IMR-90 (cell line): ENCODE results near the gene SCGB2A2. TPM values are rescaled to one million over a fixed set of nuclear protein-coding genes. Genes with fewer than 3 reads are reported as not detected.

ENCODE experiments used
- ATAC-seq: fragments of 200-7000 bp; cut with Tn5 transposase; 2 replicates; pipeline ENCODE4 v1.9.1; 2020; ENCODE audit warnings: low read depth, mild to moderate bottlenecking, moderate library complexity
- BruUV-seq: library from RNA; stranded (reverse); fragments of 400-500 nt; replicated peaks from 2 replicates; lab custom pipeline; 2021; lab: Mats Ljungman, UMichigan
- CTCF ChIA-PET: fragments of 300-600 bp; formaldehyde crosslinking; extraction: SDS; loops from one replicate; lab custom pipeline; 2021; ENCODE audit warnings: antibody characterized with exemption; lab: Yijun Ruan, JAX
- POLR2A ChIA-PET: fragments of 300-600 bp; sonication (Branson Sonifier 250); formaldehyde crosslinking; loops from one replicate; lab custom pipeline; 2022; ENCODE audit warnings: antibody characterized with exemption; ENCODE audit not compliant: unreplicated experiment; lab: Charles Lee
- DNase-seq: peaks from one replicate; pipeline ENCODE4 v3.0.0; 2013
- H2AFZ ChIP-seq: replicated peaks from 2 replicates; pipeline ENCODE3; 2013; ENCODE audit warnings: low read length, mild to moderate bottlenecking; ENCODE audit not compliant: poor library complexity
- H2AK5ac ChIP-seq: 2 replicates; pipeline ENCODE4 v1.6.1; 2013; ENCODE audit warnings: low read depth, low read length, inconsistent platforms
- H2AK9ac ChIP-seq: replicated peaks from 2 replicates; pipeline ENCODE3; 2013; ENCODE audit warnings: mild to moderate bottlenecking, low read depth, low read length, moderate library complexity; ENCODE audit not compliant: poor library complexity
- H2BK120ac ChIP-seq: 2 replicates; pipeline ENCODE4 v1.6.1; 2013; ENCODE audit warnings: low read depth, low read length, inconsistent platforms
- H2BK15ac ChIP-seq: 3 replicates; pipeline ENCODE4 v1.6.1; 2013; ENCODE audit warnings: low read depth, low read length, inconsistent platforms
- H2BK20ac ChIP-seq: 2 replicates; pipeline ENCODE4 v1.6.1; 2013; ENCODE audit warnings: low read depth, mild to moderate bottlenecking, inconsistent platforms, low read length, moderate library complexity
- H2BK5ac ChIP-seq: 2 replicates; pipeline ENCODE4 v1.6.1; 2013; ENCODE audit warnings: mild to moderate bottlenecking, low read depth, low read length, inconsistent platforms; ENCODE audit not compliant: poor library complexity, severe bottlenecking
- H3K14ac ChIP-seq: replicated peaks from 2 replicates; pipeline ENCODE4 v1.6.1; 2013; ENCODE audit warnings: low read depth, low read length, inconsistent platforms
- H3K18ac ChIP-seq: 2 replicates; pipeline ENCODE4 v1.6.1; 2013; ENCODE audit warnings: low read depth, low read length, control low read depth
- H3K23ac ChIP-seq: 2 replicates; pipeline ENCODE4 v1.6.1; 2013; ENCODE audit warnings: low read depth, low read length, inconsistent platforms
- H3K27ac ChIP-seq: 2 replicates; pipeline ENCODE4 v1.5.1; 2013; ENCODE audit warnings: mild to moderate bottlenecking, control low read depth, low read length; ENCODE audit not compliant: insufficient read depth
- H3K27me3 ChIP-seq: 2 replicates; pipeline ENCODE4 v1.6.1; 2013; ENCODE audit warnings: low read length; ENCODE audit not compliant: control insufficient read depth, insufficient read depth
- H3K36me3 ChIP-seq: 2 replicates; pipeline ENCODE4 v1.6.1; 2013; ENCODE audit warnings: low read length, mixed read lengths; ENCODE audit not compliant: control insufficient read depth, insufficient read depth
- H3K4ac ChIP-seq: 2 replicates; pipeline ENCODE4 v1.6.1; 2013; ENCODE audit warnings: low read depth, low read length, inconsistent platforms
- H3K4me1 ChIP-seq: 2 replicates; pipeline ENCODE4 v1.6.1; 2013; ENCODE audit warnings: low read length, mixed read lengths; ENCODE audit not compliant: control insufficient read depth, insufficient read depth
- H3K4me2 ChIP-seq: 2 replicates; pipeline ENCODE4 v1.6.1; 2013; ENCODE audit warnings: low read depth, mild to moderate bottlenecking, control low read depth, low read length, moderate library complexity
- H3K4me3 ChIP-seq: 2 replicates; pipeline ENCODE4 v1.5.1; 2013; ENCODE audit warnings: low read depth, mild to moderate bottlenecking, control low read depth, low read length, moderate library complexity; ENCODE audit not compliant: insufficient read depth
- H3K56ac ChIP-seq: 2 replicates; pipeline ENCODE4 v1.6.1; 2013; ENCODE audit warnings: low read length, inconsistent platforms; ENCODE audit not compliant: insufficient read depth; ENCODE audit errors: extremely low read depth
- H3K79me1 ChIP-seq, 2 experiments: 2 replicates each; pipeline ENCODE4 v1.6.1; 2013; ENCODE audit warnings: low read length in 2 of 2, inconsistent platforms in 1 of 2, low read depth in 1 of 2
- H3K9ac ChIP-seq: 2 replicates; pipeline ENCODE4 v1.6.1; 2013; ENCODE audit warnings: low read depth, low read length, control low read depth
- H3K9me1 ChIP-seq: 2 replicates; pipeline ENCODE4 v1.6.1; 2013; ENCODE audit warnings: low read length, inconsistent platforms; ENCODE audit not compliant: insufficient read depth
- H3K9me3 ChIP-seq: 2 replicates; pipeline ENCODE4 v1.6.1; 2013; ENCODE audit warnings: low read length; ENCODE audit not compliant: control insufficient read depth, insufficient read depth
- H4K20me1 ChIP-seq: 2 replicates; pipeline ENCODE4 v1.6.1; 2013; ENCODE audit warnings: low read length, inconsistent platforms; ENCODE audit not compliant: insufficient read depth
- H4K5ac ChIP-seq: 2 replicates; pipeline ENCODE4 v1.6.1; 2013; ENCODE audit warnings: mild to moderate bottlenecking, low read depth, low read length, control low read depth
- H4K8ac ChIP-seq, 2 experiments: 2 replicates each; pipeline ENCODE4 v1.6.1; 2013; ENCODE audit warnings: low read depth in 2 of 2, low read length in 2 of 2, control low read depth in 1 of 2, inconsistent platforms in 1 of 2
- H4K91ac ChIP-seq: 2 replicates; pipeline ENCODE4 v1.6.1; 2013; ENCODE audit warnings: low read depth, low read length, inconsistent platforms; ENCODE audit not compliant: insufficient read depth
- BHLHE40 ChIP-seq: fragments of 150-350 bp; IDR thresholded peaks from 2 replicates; pipeline ENCODE4 v1.6.1; 2016; ENCODE audit warnings: mild to moderate bottlenecking, low read depth, low read length
- CEBPB ChIP-seq: IDR thresholded peaks from 2 replicates; pipeline ENCODE4 v1.6.1; 2012; ENCODE audit warnings: low read depth, low read length, improper control_type of control experiment
- CHD1 ChIP-seq: IDR thresholded peaks from 2 replicates; pipeline ENCODE4 v1.6.1; 2012; ENCODE audit warnings: low read depth, low read length, improper control_type of control experiment
- CTCF ChIP-seq: conservative IDR thresholded peaks from 2 replicates; pipeline ENCODE4 v1.5.1; 2012; ENCODE audit warnings: mild to moderate bottlenecking, low read depth, low read length, improper control_type of control experiment
- ELK1 ChIP-seq: fragments of 150-350 bp; IDR thresholded peaks from 2 replicates; pipeline ENCODE4 v1.6.1; 2016; ENCODE audit warnings: low read depth, mild to moderate bottlenecking, low read length, moderate library complexity, borderline replicate concordance
- FOS ChIP-seq: fragments of 150-350 bp; IDR thresholded peaks from 2 replicates; pipeline ENCODE4 v1.6.1; 2016; ENCODE audit warnings: low read depth, low read length
- MAFK ChIP-seq: IDR thresholded peaks from 2 replicates; pipeline ENCODE4 v1.6.1; 2012; ENCODE audit warnings: low read depth, low read length, improper control_type of control experiment
- MAZ ChIP-seq: IDR thresholded peaks from 2 replicates; pipeline ENCODE4 v1.6.1; 2012; ENCODE audit warnings: low read depth, mild to moderate bottlenecking, low read length, improper control_type of control experiment, moderate library complexity, borderline replicate concordance
- MXI1 ChIP-seq: IDR thresholded peaks from 2 replicates; pipeline ENCODE4 v1.6.1; 2012; ENCODE audit warnings: low read depth, mild to moderate bottlenecking, low read length, moderate library complexity, borderline replicate concordance
- NFE2L2 ChIP-seq: fragments of 150-350 bp; IDR thresholded peaks from 2 replicates; pipeline ENCODE4 v1.6.1; 2016; ENCODE audit warnings: low read depth, mild to moderate bottlenecking, low read length
- POLR2A ChIP-seq: IDR thresholded peaks from 2 replicates; pipeline ENCODE4 v1.6.1; 2012; ENCODE audit warnings: mild to moderate bottlenecking, low read depth, low read length
- RAD21 ChIP-seq: IDR thresholded peaks from 2 replicates; pipeline ENCODE4 v1.6.1; 2012; ENCODE audit warnings: low read length, improper control_type of control experiment
- RCOR1 ChIP-seq: IDR thresholded peaks from 2 replicates; pipeline ENCODE4 v1.6.1; 2012; ENCODE audit warnings: mild to moderate bottlenecking, low read length, improper control_type of control experiment; ENCODE audit not compliant: insufficient replicate concordance
- RFX5 ChIP-seq: IDR thresholded peaks from 2 replicates; pipeline ENCODE4 v1.8.0; 2012; ENCODE audit warnings: low read depth, mild to moderate bottlenecking, low read length, moderate library complexity
- SMC3 ChIP-seq: fragments of 150-350 bp; IDR thresholded peaks from 2 replicates; pipeline ENCODE4 v1.6.1; 2016; ENCODE audit warnings: low read depth, mild to moderate bottlenecking, antibody characterized with exemption, low read length, moderate library complexity
- USF2 ChIP-seq: fragments of 150-350 bp; IDR thresholded peaks from 2 replicates; pipeline ENCODE4 v1.6.1; 2017; ENCODE audit warnings: mild to moderate bottlenecking, antibody characterized with exemption, low read length, low read depth
- WGBS, 2 experiments: methylation state at CpG; one replicate each; pipeline versions ENCODE4 v1.1.5 to v1.1.7; 2013; ENCODE audit warnings: missing lambda C conversion rate in 2 of 2; ENCODE audit not compliant: insufficient read length in 1 of 2; ENCODE audit errors: extremely low coverage in 2 of 2; 5-methylcytosine and 5-hydroxymethylcytosine counted together
- dilution Hi-C: fragments of 300-500 bp; cut with HindIII; formaldehyde crosslinking; loops from one replicate; pipeline ENCODE4 v1.14.3; 2018; ENCODE audit warnings: low sequenced_read_pairs; ENCODE audit not compliant: unreplicated experiment
- in situ Hi-C: fragments of 300-500 bp; cut with MboI; formaldehyde crosslinking; loops from 3 replicates; pipeline ENCODE4 v1.14.3; 2019; ENCODE audit warnings: low sequenced_read_pairs, inconsistent platforms, mixed read lengths
- intact Hi-C: fragments of 100-400 bp; cut with micrococcal nuclease; formaldehyde crosslinking; loops from 2 replicates; pipeline ENCODE4 v1.10.0; 2022
- polyA plus RNA-seq, 3 experiments: library from polyadenylated mRNA; depleted of rRNA; stranded (reverse); fragments of >200 nt; gene quantifications; 2 replicates each; pipeline ENCODE4 v1.2.3, GENCODE V29; 2012; ENCODE audit warnings: low replicate concordance in 1 of 3
- total RNA-seq: library from RNA; depleted of rRNA; stranded (reverse); fragments of >200 nt; gene quantifications from 2 replicates; pipeline ENCODE4 v1.2.3, GENCODE V29; 2012

SCGB2A2 gene
- total and polyA plus RNA-seq, 2 of the 4 experiments (the other 2 are of a cell fraction), result not detected

GRCh38 chr11:62298975-62299374 lies 29.0 kb downstream of the SCGB2A2 start, which contains the start of gene SCGB1D4:
Gene SCGB1D4, minus strand, starts transcription at chr11:62299075. Its CDS starts 65 bp downstream, at chr11:62299010.
- H3K4ac ChIP-seq, result no peak within 1 kb of the TSS
- in situ Hi-C loops (no loop called here), dilution Hi-C loops (no loop called here), intact Hi-C loops (no loop called here)
- no peak within 1 kb of the TSS for H3K18ac ChIP-seq
- H2AK5ac ChIP-seq, result no peak within 1 kb of the TSS
- DNase-seq (no peak), ATAC-seq (no peak)
- no peak within 1 kb of the TSS for H3K23ac ChIP-seq
- WGBS, 2 experiments, result 50% methylated on average over 1 of the region's 7 CpGs; no CpG with 5 or more reads in 1 of the 2 experiments
- H4K5ac ChIP-seq, result no peak within 1 kb of the TSS
- ChIA-PET POLR2A (interaction anchor here (0.6 kb wide), 1 partner anchor 1468 kb away, joined by 8 read pairs; no protein-coding TSS in a partner anchor), CTCF (no interaction called here)
- no peak within 1 kb of the TSS for H3K4me2 ChIP-seq
- H4K20me1 ChIP-seq, result no peaks in the 10 kb centered on the region
- H3K9ac ChIP-seq, result no peak within 1 kb of the TSS
- no peak within 1 kb of the TSS for H3K14ac ChIP-seq
- H3K79me1 ChIP-seq, result no peaks in the 10 kb centered on the region
- H3K27ac ChIP-seq, result no peak within 1 kb of the TSS
- H2BK5ac ChIP-seq, result no peak within 1 kb of the TSS
- no peak within 1 kb of the TSS for H2BK15ac ChIP-seq
- H4K8ac ChIP-seq, result no peak within 1 kb of the TSS
- no peak within 1 kb of the TSS for H2BK20ac ChIP-seq
- H3K27me3 ChIP-seq, result peaks cover 4% of the 10 kb centered on the region; the same call in 1 of the 2 replicates
- no peak within 1 kb of the TSS for H2AFZ ChIP-seq
- no TSS peak for BruUV-seq
- H3K36me3 ChIP-seq, result no peaks in the 10 kb centered on the region
- TF ChIP-seq MXI1 (no peak), FOS (no peak), USF2 (no peak), POLR2A (no peak), CTCF (no peak), CHD1 (no peak), CEBPB (no peak), RAD21 (no peak), MAZ (no peak), RFX5 (no peak), RCOR1 (no peak), SMC3 (no peak), ELK1 (no peak), MAFK (no peak), NFE2L2 (no peak), BHLHE40 (no peak)
- no peaks in the 10 kb centered on the region for H3K4me1 ChIP-seq
- H3K9me1 ChIP-seq, result 0 out of 2 replicates have a peak, but pooled peaks cover 3% of the 10 kb centered on the region
- H2AK9ac ChIP-seq, result no peak within 1 kb of the TSS
- no peak within 1 kb of the TSS for H4K91ac ChIP-seq
- no peak within 1 kb of the TSS for H2BK120ac ChIP-seq
- no peak within 1 kb of the TSS for H3K56ac ChIP-seq
- H3K9me3 ChIP-seq, result no peaks in the 10 kb centered on the region
- H3K4me3 ChIP-seq, result no peak within 1 kb of the TSS
